ENCODE data around the gene AUTS2. TPM values are rescaled to one million over a fixed set of nuclear protein-coding genes. Genes with fewer than 3 reads are reported as not detected.

Gene AUTS2
- polyA plus RNA-seq, 1 donor from 2014 or later = 97.3 TPM

DNA sequence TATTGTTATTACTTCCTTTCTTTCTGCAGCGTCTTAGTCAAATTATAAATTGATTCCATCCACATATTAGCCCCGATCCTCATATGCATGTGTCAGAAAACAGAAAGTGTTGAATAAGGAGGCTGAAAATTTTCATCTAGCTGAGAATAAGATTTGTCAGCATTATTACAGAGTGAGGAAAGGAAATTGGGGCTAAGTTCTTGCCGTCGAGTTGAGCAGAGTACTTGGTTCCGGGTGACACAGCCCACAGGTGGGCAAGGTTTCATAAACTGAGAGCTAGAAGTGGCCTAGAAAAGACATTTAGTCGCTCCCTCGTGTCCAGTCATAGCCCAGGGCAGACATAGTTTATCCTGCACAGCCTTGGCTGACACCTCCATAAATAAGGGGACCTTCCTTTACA lies 1072.0 kb downstream of the AUTS2 start:
- Histone ChIP-seq H2AFZ (ENCODE audit: low read depth, low read length) (no peak overlapping the region), H3K9me3 (ENCODE audit: low read length) (no peaks in the 10 kb centered on the region), H3K36me3 (ENCODE audit: insufficient read depth, low read length) (no peaks in the 10 kb centered on the region), H3F3A (ENCODE audit: insufficient read depth, low read length, poor library complexity, severe bottlenecking) (peaks cover 9% of the 10 kb centered on the region), H3K4me2 (ENCODE audit: low read length) (no peak overlapping the region), H3K79me2 (replicated peaks; ENCODE audit: insufficient read depth, low read length) (peaks cover 58% of the 10 kb centered on the region), H3K4me3 (ENCODE audit: low read length) (no peak overlapping the region), H3K27ac (ENCODE audit: low read length) (no peak overlapping the region), H3K27me3 (ENCODE audit: insufficient read depth, low read depth, low read length) (no peaks in the 10 kb centered on the region), H3K9ac (ENCODE audit: low read length) (no peak overlapping the region), H4K20me1 (ENCODE audit: insufficient read depth) (no peaks in the 10 kb centered on the region), H3K9me2 (ENCODE audit: insufficient read depth, low read length) (no peaks in the 10 kb centered on the region)
- TF ChIP-seq SMC3 (conservative IDR thresholded peaks at IDR 0.05; ENCODE audit: poor library complexity) (no peak), EZH2 (IDR thresholded peaks at IDR 0.05; ENCODE audit: borderline replicate concordance, insufficient read depth, low read length, poor library complexity, severe bottlenecking) (no peak), MXI1 (conservative IDR thresholded peaks at IDR 0.05; ENCODE audit: poor library complexity, severe bottlenecking) (no peak), POLR2AphosphoS5 (IDR thresholded peaks at IDR 0.05) (no peak), RAD21 (conservative IDR thresholded peaks at IDR 0.05) (no peak), EP300 (conservative IDR thresholded peaks at IDR 0.05; ENCODE audit: poor library complexity, severe bottlenecking) (no peak), TAF1 (IDR thresholded peaks at IDR 0.05; ENCODE audit: low read depth) (no peak)
- TF ChIP-seq, protein P1, sequence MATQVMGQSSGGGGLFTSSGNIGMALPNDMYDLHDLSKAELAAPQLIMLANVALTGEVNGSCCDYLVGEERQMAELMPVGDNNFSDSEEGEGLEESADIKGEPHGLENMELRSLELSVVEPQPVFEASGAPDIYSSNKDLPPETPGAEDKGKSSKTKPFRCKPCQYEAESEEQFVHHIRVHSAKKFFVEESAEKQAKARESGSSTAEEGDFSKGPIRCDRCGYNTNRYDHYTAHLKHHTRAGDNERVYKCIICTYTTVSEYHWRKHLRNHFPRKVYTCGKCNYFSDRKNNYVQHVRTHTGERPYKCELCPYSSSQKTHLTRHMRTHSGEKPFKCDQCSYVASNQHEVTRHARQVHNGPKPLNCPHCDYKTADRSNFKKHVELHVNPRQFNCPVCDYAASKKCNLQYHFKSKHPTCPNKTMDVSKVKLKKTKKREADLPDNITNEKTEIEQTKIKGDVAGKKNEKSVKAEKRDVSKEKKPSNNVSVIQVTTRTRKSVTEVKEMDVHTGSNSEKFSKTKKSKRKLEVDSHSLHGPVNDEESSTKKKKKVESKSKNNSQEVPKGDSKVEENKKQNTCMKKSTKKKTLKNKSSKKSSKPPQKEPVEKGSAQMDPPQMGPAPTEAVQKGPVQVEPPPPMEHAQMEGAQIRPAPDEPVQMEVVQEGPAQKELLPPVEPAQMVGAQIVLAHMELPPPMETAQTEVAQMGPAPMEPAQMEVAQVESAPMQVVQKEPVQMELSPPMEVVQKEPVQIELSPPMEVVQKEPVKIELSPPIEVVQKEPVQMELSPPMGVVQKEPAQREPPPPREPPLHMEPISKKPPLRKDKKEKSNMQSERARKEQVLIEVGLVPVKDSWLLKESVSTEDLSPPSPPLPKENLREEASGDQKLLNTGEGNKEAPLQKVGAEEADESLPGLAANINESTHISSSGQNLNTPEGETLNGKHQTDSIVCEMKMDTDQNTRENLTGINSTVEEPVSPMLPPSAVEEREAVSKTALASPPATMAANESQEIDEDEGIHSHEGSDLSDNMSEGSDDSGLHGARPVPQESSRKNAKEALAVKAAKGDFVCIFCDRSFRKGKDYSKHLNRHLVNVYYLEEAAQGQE (IDR thresholded peaks at IDR 0.05; ENCODE audit: borderline replicate concordance) = no peak
- TF ChIP-seq, protein P2, sequence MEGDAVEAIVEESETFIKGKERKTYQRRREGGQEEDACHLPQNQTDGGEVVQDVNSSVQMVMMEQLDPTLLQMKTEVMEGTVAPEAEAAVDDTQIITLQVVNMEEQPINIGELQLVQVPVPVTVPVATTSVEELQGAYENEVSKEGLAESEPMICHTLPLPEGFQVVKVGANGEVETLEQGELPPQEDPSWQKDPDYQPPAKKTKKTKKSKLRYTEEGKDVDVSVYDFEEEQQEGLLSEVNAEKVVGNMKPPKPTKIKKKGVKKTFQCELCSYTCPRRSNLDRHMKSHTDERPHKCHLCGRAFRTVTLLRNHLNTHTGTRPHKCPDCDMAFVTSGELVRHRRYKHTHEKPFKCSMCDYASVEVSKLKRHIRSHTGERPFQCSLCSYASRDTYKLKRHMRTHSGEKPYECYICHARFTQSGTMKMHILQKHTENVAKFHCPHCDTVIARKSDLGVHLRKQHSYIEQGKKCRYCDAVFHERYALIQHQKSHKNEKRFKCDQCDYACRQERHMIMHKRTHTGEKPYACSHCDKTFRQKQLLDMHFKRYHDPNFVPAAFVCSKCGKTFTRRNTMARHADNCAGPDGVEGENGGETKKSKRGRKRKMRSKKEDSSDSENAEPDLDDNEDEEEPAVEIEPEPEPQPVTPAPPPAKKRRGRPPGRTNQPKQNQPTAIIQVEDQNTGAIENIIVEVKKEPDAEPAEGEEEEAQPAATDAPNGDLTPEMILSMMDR (IDR thresholded peaks at IDR 0.05; ENCODE audit: poor library complexity, severe bottlenecking) = no peak

DNA sequence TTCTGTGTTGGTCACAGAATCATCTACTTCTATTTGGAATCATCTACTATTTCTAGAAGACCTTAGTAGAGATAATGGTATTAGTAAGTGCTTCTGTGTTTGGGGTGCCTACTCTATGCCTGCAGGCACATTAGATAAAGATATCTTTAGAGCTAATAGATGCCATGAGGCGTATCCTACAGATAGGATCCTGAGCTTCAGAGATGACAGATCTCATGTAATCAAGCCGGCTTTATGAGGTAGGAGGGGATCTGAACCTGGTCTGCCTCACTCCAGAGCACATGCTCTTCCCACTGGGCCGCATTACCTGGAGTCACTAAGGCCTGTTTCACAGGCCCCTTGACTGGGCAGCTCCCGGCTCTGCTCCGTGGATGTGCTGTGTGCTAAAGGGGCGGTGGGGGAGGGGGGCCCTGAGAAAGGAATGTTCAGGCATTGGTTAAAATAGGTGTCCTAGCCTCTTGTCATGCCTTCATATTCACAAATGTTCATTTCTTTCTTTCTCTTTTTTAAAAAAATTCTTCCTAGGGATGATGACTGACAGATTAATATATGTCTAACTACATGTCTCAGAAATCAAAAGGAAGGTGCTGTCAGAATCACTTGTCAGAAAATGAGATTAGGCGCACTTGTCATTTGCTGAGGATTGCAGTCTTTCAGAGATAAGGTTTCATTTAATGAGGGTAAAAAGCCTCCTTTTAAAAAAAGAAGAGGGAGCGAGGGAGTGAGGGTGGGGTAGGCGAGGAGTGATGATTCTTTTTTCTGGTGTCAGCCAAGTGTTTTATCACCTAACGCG lies 1075.7 kb downstream of the AUTS2 start:
- TF ChIP-seq SMC3 (conservative IDR thresholded peaks at IDR 0.05; ENCODE audit: poor library complexity) = no peak
- peak; percentile 31 for TF ChIP-seq RAD21 (conservative IDR thresholded peaks at IDR 0.05)
- TF ChIP-seq, protein P1 (IDR thresholded peaks at IDR 0.05; ENCODE audit: borderline replicate concordance) = peak; percentile 73
- TF ChIP-seq EP300 (conservative IDR thresholded peaks at IDR 0.05; ENCODE audit: poor library complexity, severe bottlenecking) = peak; percentile 100
- TF ChIP-seq POLR2AphosphoS5 (IDR thresholded peaks at IDR 0.05) = peak; percentile 80
- Histone ChIP-seq H3K9me2 (ENCODE audit: insufficient read depth, low read length) (no peaks in the 10 kb centered on the region), H3K4me2 (ENCODE audit: low read length) (peak overlapping the region; percentile 68), H2AFZ (ENCODE audit: low read depth, low read length) (no peak overlapping the region), H3K79me2 (replicated peaks; ENCODE audit: insufficient read depth, low read length) (peaks cover 42% of the 10 kb centered on the region), H3K4me3 (ENCODE audit: low read length) (peak overlapping the region; percentile 51), H3K36me3 (ENCODE audit: insufficient read depth, low read length) (no peaks in the 10 kb centered on the region), H4K20me1 (ENCODE audit: insufficient read depth) (no peaks in the 10 kb centered on the region), H3K9ac (ENCODE audit: low read length) (peak overlapping the region; percentile 65), H3K9me3 (ENCODE audit: low read length) (no peaks in the 10 kb centered on the region), H3F3A (ENCODE audit: insufficient read depth, low read length, poor library complexity, severe bottlenecking) (peaks cover 25% of the 10 kb centered on the region), H3K27ac (ENCODE audit: low read length) (peak overlapping the region; percentile 96), H3K27me3 (ENCODE audit: insufficient read depth, low read depth, low read length) (no peaks in the 10 kb centered on the region)
